ENCODE measurements around the gene RTF2.

The RTF2 gene

GRCh38 chr20:56431471-56431870 is 37.0 kb upstream of the RTF2 start:
- Histone ChIP-seq H3K4me3 (ENCODE audit: low read depth, low read length) (no peak overlapping the region), H3K27me3 (replicated peaks) (no peaks in the 10 kb centered on the region), H3K27ac (no peak overlapping the region), H3K36me3 (replicated peaks) (no peaks in the 10 kb centered on the region)
- in situ Hi-C loops (cut with HindIII; ENCODE audit: low pct_ligation_motif_present, low sequenced_read_pairs), result no loop called here
- DNase-seq, result no peak
- TF ChIP-seq, protein P1, sequence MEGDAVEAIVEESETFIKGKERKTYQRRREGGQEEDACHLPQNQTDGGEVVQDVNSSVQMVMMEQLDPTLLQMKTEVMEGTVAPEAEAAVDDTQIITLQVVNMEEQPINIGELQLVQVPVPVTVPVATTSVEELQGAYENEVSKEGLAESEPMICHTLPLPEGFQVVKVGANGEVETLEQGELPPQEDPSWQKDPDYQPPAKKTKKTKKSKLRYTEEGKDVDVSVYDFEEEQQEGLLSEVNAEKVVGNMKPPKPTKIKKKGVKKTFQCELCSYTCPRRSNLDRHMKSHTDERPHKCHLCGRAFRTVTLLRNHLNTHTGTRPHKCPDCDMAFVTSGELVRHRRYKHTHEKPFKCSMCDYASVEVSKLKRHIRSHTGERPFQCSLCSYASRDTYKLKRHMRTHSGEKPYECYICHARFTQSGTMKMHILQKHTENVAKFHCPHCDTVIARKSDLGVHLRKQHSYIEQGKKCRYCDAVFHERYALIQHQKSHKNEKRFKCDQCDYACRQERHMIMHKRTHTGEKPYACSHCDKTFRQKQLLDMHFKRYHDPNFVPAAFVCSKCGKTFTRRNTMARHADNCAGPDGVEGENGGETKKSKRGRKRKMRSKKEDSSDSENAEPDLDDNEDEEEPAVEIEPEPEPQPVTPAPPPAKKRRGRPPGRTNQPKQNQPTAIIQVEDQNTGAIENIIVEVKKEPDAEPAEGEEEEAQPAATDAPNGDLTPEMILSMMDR (IDR thresholded peaks at IDR 0.05; ENCODE audit: low read depth, low read length, missing control alignments), result no peak

DNA sequence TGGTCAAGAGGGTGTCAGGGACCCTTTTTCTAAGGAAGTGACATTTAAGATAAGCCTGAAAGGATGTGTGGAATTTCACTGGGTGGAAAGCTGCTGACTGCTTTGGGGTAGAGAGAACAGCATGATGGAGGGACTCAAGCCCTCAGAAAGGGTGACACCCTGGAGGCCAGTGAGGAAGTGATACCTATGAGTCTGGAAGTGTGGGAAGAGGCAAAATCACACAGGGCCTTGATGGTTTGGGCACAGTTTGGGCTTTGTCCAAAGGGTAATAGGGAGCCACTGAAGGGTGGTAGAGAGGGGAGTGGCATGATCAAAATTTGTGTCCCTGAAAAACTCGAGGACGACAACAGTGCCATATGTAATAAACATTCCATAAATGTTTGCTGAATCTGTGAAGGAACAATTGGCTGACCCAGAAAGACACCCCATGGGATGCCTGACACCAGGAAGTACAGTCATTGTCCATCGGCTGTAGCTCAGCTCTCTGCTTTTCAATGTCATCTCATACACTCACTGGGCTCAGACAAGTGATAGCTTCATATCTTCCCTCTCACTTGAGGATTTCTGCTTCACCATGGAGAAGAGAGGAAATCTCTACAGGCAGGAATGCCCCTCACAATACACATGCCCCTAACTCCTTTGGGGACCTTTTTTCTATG is 35.1 kb upstream of the RTF2 start:
- TF ChIP-seq, protein P1 (IDR thresholded peaks at IDR 0.05; ENCODE audit: low read depth, low read length, missing control alignments), result no peak
- H3K27me3 ChIP-seq (replicated peaks), result no peaks in the 10 kb centered on the region
- no peak overlapping the region for H3K4me3 ChIP-seq (ENCODE audit: low read depth, low read length)
- H3K27ac ChIP-seq, result peak overlapping the region; percentile 73
- in situ Hi-C loops (cut with HindIII; ENCODE audit: low pct_ligation_motif_present, low sequenced_read_pairs), result no loop called here
- H3K36me3 ChIP-seq (replicated peaks), result no peaks in the 10 kb centered on the region
- DNase-seq, result peak; percentile 37

DNA sequence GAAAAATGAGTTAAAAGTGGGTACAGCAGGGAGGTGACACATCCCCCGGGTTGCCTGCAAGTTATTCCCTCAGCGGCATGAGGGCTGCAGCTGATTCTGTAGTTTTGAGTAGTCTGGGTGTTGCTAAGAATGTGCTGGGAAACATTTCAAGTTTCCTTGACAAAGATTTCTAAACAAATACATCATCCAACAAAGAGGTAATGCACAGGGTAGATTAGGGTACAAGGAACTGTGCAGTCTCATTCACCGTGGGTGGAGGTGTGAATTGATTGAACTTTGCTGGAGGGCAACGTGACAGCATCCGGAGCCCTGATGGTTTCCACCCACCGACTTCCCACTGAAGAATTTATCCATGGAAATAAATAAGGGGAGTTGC is 34.6 kb upstream of the RTF2 start:
- Histone ChIP-seq H3K27me3 (replicated peaks) (no peaks in the 10 kb centered on the region), H3K27ac (peak overlapping the region; percentile 73), H3K4me3 (ENCODE audit: low read depth, low read length) (no peak overlapping the region), H3K36me3 (replicated peaks) (no peaks in the 10 kb centered on the region)
- DNase-seq, result peak; percentile 77
- in situ Hi-C loops (cut with HindIII; ENCODE audit: low pct_ligation_motif_present, low sequenced_read_pairs), result no loop called here
- TF ChIP-seq, protein P1 (IDR thresholded peaks at IDR 0.05; ENCODE audit: low read depth, low read length, missing control alignments), result no peak

DNA sequence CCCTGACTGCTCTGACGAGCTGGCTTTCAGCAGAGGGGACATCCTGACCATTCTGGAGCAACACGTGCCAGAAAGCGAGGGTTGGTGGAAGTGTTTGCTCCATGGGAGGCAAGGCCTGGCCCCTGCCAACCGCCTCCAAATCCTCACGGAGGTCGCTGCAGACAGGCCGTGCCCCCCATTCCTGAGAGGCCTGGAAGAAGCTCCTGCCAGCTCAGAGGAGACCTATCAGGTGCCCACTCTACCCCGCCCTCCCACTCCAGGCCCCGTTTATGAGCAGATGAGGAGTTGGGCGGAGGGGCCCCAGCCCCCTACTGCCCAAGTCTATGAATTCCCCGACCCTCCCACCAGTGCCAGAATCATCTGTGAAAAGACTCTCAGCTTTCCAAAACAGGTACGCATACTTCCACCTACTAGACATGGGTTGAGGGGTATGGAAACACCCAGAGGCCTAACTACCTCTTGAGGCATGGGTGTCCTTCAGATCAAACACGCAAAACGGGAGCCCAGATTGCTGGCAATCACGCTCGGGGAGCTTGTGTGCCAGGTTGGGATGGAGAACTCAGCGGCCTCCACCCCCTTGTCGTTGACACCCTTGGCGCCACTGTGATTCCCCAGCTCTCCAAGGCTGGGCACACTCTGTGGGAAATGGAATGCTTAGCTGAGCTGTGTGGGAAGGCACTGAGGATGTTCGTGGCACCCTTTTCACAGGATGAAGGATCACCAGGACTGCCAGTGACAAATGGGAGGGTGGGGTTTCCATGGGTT is 31.0 kb upstream of the RTF2 start:
- no peaks in the 10 kb centered on the region for H3K36me3 ChIP-seq (replicated peaks)
- no peak overlapping the region for H3K27ac ChIP-seq
- TF ChIP-seq, protein P1 (IDR thresholded peaks at IDR 0.05; ENCODE audit: low read depth, low read length, missing control alignments), result no peak
- no peak for DNase-seq
- in situ Hi-C loops (cut with HindIII; ENCODE audit: low pct_ligation_motif_present, low sequenced_read_pairs), result no loop called here
- H3K4me3 ChIP-seq (ENCODE audit: low read depth, low read length), result no peak overlapping the region
- no peaks in the 10 kb centered on the region for H3K27me3 ChIP-seq (replicated peaks)

DNA sequence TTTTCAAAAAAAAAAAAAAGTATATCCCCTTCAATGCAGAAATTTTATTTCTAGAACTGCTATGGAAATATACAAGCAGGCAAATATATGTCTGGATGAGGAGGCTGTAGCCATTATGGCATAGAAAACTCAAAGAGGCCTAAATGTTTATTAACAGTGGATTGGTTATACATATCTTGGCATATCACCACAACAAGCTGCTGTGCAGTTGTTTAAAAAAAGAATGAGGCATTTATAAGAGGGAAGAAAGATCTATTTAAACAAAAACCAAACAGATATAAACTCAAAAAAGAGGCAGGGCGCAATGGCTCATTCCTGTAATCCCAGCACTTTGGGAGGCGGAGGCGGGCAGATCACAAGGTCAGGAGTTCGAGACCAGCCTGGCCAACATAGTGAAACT is 30.1 kb upstream of the RTF2 start:
- DNase-seq, result no peak
- in situ Hi-C loops (cut with HindIII; ENCODE audit: low pct_ligation_motif_present, low sequenced_read_pairs), result no loop called here
- Histone ChIP-seq H3K27ac (no peak overlapping the region), H3K4me3 (ENCODE audit: low read depth, low read length) (no peak overlapping the region), H3K27me3 (replicated peaks) (no peaks in the 10 kb centered on the region), H3K36me3 (replicated peaks) (no peaks in the 10 kb centered on the region)
- TF ChIP-seq, protein P1 (IDR thresholded peaks at IDR 0.05; ENCODE audit: low read depth, low read length, missing control alignments), result no peak

Data from brain microvascular endothelial cell (primary cell).